IPS DF 6.9 (cell line): ENCODE data around the gene PSMC3IP.
A peak's percentile ranks its signal among the peaks of the same experiment; 100 is the strongest.
"Not testable (repeated sequence)": the region's sequence is repeated elsewhere in the genome, so short reads cannot be mapped to it uniquely, and the experiment has no call there.

Experiments used
- DNase-seq: peaks from one replicate; pipeline ENCODE4 v3.0.0-alpha.2; 2013; ENCODE audit warnings: low read depth, low spot score
- H3K27ac ChIP-seq: one replicate; pipeline ENCODE4 v1.5.1; 2013; ENCODE audit warnings: low read length, control low read depth
- H3K27me3 ChIP-seq: 2 replicates; pipeline ENCODE4 v1.6.1; 2013; ENCODE audit warnings: mild to moderate bottlenecking, low read length; ENCODE audit not compliant: control insufficient read depth, insufficient read depth
- H3K36me3 ChIP-seq: 2 replicates; pipeline ENCODE4 v1.6.1; 2013; ENCODE audit warnings: low read length; ENCODE audit not compliant: control insufficient read depth, insufficient read depth
- H3K4me1 ChIP-seq: 2 replicates; pipeline ENCODE4 v1.6.1; 2013; ENCODE audit warnings: low read length; ENCODE audit not compliant: control insufficient read depth, insufficient read depth
- H3K4me3 ChIP-seq: 2 replicates; pipeline ENCODE4 v1.5.1; 2013; ENCODE audit warnings: mild to moderate bottlenecking, low read length
- H3K9me3 ChIP-seq: 2 replicates; pipeline ENCODE4 v1.6.1; 2013; ENCODE audit warnings: low read length, inconsistent platforms; ENCODE audit not compliant: control insufficient read depth, insufficient read depth
- WGBS: extraction: QIAGEN DNeasy Blood & Tissue Kit; methylation state at CpG from one replicate; pipeline ENCODE4 v1.1.7; 2013; ENCODE audit warnings: mixed read lengths, missing lambda C conversion rate; ENCODE audit not compliant: insufficient read length, insufficient coverage; 5-methylcytosine and 5-hydroxymethylcytosine counted together

PSMC3IP gene

GRCh38 chr17:42548070-42548837 lies 29.3 kb downstream of the PSMC3IP start:
- H3K27me3 ChIP-seq: no peaks in the 10 kb centered on the region
- no peak overlapping the region for H3K27ac ChIP-seq
- H3K4me3 ChIP-seq: peak overlapping the region; percentile 50; the same call in 1 of the 2 replicates
- peaks cover 6% of the 10 kb centered on the region; the same call in 1 of the 2 replicates for H3K36me3 ChIP-seq
- peaks cover 2% of the 10 kb centered on the region for H3K4me1 ChIP-seq
- WGBS: no CpG with 5 or more reads among the region's 74 CpGs
- no peaks in the 10 kb centered on the region for H3K9me3 ChIP-seq
- no peak for DNase-seq

- Histone ChIP-seq H3K4me1 (peaks cover 2% of the 10 kb centered on the region), H3K36me3 (peaks cover 9% of the 10 kb centered on the region; the same call in 1 of the 2 replicates), H3K27me3 (no peaks in the 10 kb centered on the region), H3K4me3 (peak overlapping the region; percentile 16; the same call in 1 of the 2 replicates), H3K9me3 (no peaks in the 10 kb centered on the region), H3K27ac (no peak overlapping the region)
- no CpG with 5 or more reads among the region's 14 CpGs for WGBS
- DNase-seq: no peak
Observed at GRCh38 chr17:42547698-42548069, 29.8 kb downstream of the PSMC3IP start.

DNA sequence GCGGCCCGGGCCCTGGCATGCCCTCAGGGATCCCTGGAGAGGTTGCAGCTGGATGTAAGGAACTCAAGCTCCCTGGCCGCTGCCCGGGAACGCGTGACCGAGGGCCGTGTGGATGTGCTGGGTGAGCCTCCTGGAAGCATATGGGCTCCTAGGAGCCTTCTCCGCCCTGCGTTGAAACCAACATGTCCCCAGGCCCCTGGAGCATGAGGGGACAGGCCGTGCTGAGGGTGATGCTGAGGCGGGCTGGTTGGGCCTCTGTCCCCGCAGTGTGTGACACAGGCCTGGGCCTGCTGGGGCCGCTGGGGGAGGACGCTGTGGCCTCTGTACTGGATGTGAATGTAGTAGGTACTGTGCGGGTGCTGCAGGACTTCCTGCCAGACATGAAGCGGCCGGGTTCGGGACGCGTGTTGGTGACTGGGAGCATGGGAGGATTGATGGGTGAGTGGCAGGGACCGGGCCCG lies 30.5 kb downstream of the PSMC3IP start:
- H3K27me3 ChIP-seq: no peaks in the 10 kb centered on the region
- no peak for DNase-seq
- no peak overlapping the region for H3K27ac ChIP-seq
- peaks cover 2% of the 10 kb centered on the region for H3K4me1 ChIP-seq
- no CpG with 5 or more reads among the region's 23 CpGs for WGBS
- no peak overlapping the region; the same call in 1 of the 2 replicates for H3K4me3 ChIP-seq
- H3K9me3 ChIP-seq: no peaks in the 10 kb centered on the region
- H3K36me3 ChIP-seq: peaks cover 9% of the 10 kb centered on the region; the same call in 1 of the 2 replicates

GRCh38 chr17:42545755-42546505 lies 31.6 kb downstream of the PSMC3IP start:
- not testable (repeated sequence) for H3K27ac ChIP-seq, H3K4me3 ChIP-seq, H3K36me3 ChIP-seq, DNase-seq, H3K4me1 ChIP-seq, H3K9me3 ChIP-seq, H3K27me3 ChIP-seq
- WGBS: no CpG with 5 or more reads among the region's 9 CpGs

DNA sequence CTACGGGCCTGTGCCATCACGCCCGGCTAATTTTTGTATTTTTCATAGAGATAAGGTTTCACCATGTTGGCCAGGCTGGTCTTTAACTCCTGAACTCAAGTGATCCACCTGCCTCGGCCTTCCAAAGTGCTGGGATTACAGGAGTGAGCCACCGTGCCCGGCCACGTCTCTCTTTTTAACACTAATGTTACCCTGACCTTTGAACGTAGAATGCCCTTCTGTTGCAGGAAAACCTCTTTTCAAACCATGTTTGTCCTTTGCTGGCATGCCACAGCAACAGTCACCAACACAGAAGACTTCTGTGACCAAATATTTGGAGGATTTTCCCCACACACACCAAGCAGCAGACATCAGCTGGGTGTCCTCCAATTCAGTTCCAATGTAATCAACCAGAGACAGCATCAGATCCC lies 32.6 kb downstream of the PSMC3IP start:
- Histone ChIP-seq H3K27me3 (no peaks in the 10 kb centered on the region), H3K4me3 (no peak overlapping the region), H3K9me3 (no peaks in the 10 kb centered on the region), H3K27ac (no peak overlapping the region), H3K4me1 (peaks cover 2% of the 10 kb centered on the region), H3K36me3 (peaks cover 9% of the 10 kb centered on the region; the same call in 1 of the 2 replicates)
- no CpG with 5 or more reads among the region's 8 CpGs for WGBS
- no peak for DNase-seq

GRCh38 chr17:42543190-42544079 lies 34.1 kb downstream of the PSMC3IP start:
- H3K4me1 ChIP-seq: no peaks in the 10 kb centered on the region
- H3K4me3 ChIP-seq: no peak overlapping the region; the same call in 1 of the 2 replicates
- no peaks in the 10 kb centered on the region for H3K9me3 ChIP-seq
- no peak for DNase-seq
- no peak overlapping the region for H3K27ac ChIP-seq
- H3K27me3 ChIP-seq: no peaks in the 10 kb centered on the region
- peaks cover 14% of the 10 kb centered on the region for H3K36me3 ChIP-seq
- WGBS: no CpG with 5 or more reads among the region's 39 CpGs

DNA sequence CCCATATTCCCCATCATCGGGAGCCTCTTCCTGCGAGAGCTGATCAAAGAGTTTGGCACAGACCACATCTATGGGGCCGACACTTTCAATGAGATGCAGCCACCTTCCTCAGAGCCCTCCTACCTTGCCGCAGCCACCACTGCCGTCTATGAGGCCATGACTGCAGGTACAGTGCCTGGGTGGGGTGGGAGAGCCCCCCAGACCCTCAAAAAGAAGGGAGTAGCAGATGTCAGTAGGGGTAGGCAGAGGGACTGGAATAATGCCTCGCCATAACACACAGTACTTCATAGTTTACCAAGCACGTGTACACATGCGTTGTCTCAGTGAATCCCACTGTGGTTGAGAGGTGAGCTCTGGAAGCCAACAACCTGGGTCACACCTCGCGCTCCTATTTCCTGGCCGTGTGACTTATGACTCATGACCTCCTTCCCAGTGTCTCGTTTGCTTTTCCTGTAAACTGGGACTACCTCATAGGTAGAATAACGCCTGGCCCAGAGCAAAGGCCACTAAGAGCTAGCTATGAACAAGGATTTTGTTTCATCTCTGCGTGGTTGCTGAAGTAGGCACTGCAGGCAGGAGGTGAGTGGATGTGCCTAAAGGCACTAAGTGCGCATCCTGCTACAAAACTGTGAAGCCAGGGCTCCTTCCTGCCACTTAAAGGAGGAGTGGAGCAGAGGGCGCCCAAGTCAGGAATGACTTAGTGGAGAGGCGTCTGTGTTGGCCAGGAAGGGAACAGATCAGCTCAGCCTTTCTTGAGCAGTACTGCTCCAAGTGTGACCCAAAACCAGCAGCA lies 36.3 kb downstream of the PSMC3IP start:
- Histone ChIP-seq H3K27ac (no peak overlapping the region), H3K36me3 (peaks cover 14% of the 10 kb centered on the region), H3K4me3 (no peak overlapping the region), H3K9me3 (no peaks in the 10 kb centered on the region), H3K27me3 (no peaks in the 10 kb centered on the region), H3K4me1 (peaks cover 4% of the 10 kb centered on the region)
- no CpG with 5 or more reads among the region's 17 CpGs for WGBS
- DNase-seq: no peak

- H3K4me1 ChIP-seq, H3K9me3 ChIP-seq, H3K27me3 ChIP-seq, H3K27ac ChIP-seq, DNase-seq, H3K4me3 ChIP-seq: not testable (repeated sequence)
- no CpG with 5 or more reads among the region's 4 CpGs for WGBS
- H3K36me3 ChIP-seq: peaks cover 14% of the 10 kb centered on the region
Observed at GRCh38 chr17:42540558-42540957, 37.0 kb downstream of the PSMC3IP start.

DNA sequence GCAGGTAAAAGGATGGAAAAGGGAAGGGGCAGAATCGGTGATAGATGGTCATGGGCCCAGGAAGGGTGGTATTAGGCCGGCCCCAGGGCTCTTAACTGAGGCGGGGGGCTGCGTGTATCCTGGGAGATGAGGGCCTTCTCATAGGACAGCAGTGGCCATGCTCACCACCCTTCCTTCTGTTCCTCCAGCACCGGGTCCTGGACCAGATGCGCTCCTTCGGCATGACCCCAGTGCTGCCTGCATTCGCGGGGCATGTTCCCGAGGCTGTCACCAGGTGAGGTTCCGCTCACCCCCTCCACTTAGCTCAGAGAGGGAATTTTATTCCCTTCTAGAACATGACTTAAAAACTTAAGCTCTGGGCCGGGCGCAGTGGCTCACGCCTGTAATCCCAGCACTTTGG lies 39.0 kb downstream of the PSMC3IP start:
- H3K36me3 ChIP-seq: peaks cover 10% of the 10 kb centered on the region
- no peak overlapping the region for H3K27ac ChIP-seq
- H3K4me3 ChIP-seq: no peak overlapping the region
- DNase-seq: no peak
- H3K9me3 ChIP-seq: no peaks in the 10 kb centered on the region
- WGBS: no CpG with 5 or more reads among the region's 14 CpGs
- no peaks in the 10 kb centered on the region for H3K27me3 ChIP-seq
- H3K4me1 ChIP-seq: peaks cover 7% of the 10 kb centered on the region
